ELF-1 (cell line): ENCODE results near the gene PRKX.
"Not testable (repeated sequence)": the region's sequence is repeated elsewhere in the genome, so short reads cannot be mapped to it uniquely, and the experiment has no call there.

Source experiments
- DNase-seq: peaks from one replicate; pipeline ENCODE4 v3.0.0-alpha.2; 2016; ENCODE audit warnings: low read depth, low spot score

Gene PRKX

DNA sequence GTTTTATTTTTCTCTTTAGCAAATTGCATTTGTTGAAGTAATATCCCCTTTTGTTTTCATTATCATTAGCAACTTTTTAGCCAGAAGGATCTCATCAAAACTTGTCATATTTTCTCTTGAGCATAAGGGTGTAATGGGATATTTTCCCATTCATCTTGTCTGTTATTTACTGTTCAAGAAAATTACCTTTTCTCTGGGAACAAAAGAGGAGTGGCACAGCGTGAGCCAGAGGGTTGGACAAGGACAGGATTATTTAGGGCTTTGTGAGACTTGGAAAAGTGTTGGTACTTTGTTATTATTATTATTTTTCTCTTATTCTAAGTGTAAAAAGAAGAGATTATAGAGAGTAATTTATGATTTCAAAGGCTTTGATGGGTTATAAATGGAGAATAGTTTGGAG, 135.9 kb downstream of the PRKX start:
- DNase-seq: no peak

DNA sequence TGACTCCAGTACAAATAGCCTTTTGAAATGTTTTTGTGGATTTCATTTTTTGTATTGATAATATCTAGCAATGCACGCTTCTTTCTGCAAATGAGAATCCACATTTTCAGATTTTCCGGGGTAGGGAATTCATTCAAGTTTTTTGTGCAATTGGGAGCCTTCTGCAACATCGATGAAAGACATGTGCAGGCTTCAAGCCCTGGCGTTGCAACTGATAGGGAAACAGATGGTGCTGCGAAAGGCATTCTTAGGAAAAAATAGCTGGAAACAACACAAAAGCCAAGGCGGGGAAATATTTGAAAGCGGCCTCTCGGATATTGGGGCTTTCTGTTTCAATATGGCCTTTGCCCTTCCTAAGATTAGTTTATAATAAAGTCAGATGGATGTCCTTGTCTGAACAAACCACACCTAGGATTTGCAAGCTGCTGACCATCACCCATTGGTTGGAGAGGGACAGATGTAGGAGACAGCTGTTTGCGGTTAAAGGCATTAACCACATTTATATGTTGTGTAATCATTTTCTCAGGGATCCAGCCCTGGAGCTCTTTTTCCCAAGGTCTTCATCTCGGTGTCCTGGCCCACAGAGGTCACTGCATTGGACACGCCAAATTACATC, 136.5 kb downstream of the PRKX start:
- DNase-seq: no peak

DNA sequence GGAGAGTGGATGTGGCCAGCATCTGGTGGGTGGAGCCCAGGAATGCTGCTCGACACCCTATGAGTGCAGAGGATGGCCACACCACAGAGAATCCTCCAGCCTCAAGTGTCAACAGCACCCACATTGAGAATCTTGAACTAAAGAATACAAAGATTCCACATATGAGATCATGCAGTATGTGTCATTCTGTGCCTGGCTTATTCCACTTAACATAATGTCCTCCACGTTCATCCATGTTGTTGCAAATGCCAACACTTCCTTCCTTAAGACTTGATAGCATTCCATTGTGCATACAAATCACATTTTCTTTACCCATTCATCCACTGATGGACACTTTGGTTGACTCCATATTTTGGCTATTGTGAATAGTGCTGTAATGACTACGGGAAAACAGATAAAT, 145.8 kb downstream of the PRKX start:
- DNase-seq: no peak

DNA sequence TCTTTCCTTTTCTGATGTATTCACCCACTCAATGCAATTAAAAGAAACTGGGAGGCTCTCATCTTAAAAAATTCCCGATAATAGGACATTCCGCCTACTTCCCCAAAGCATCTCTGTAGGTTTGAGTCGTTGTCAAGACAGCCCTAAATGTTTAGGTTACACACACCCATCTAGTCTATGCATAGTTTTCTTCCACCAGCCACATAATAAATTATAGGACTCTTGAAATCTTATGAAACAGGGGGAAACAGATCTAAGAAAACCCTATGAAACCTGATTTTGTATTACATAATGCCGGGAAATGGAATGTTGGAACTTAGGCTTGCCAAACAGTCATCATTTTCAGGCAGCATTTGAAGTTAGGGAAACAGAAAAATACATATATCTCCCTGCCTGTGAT, 150.0 kb downstream of the PRKX start:
- no peak for DNase-seq

DNA sequence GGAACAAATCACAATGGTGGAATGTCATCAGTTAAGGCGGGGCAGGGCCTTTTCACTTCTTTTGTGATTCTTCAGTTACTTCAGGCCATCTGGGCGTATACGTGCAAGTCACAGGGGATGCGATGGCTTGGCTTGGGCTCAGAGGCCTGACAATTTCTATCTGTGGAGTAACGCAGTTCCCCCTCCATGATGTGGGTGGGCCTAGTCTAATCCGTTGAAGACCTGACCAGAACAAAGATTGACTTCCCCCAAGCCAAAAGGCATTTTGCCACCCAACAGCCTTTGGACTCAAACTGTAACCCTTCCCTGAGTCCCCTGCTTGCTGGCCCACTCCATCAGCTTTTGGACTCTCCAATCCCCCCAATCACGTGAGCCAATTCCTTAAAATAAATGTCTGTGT, 153.4 kb downstream of the PRKX start:
- not testable (repeated sequence) for DNase-seq
